ENCODE data around the gene NUTM1.
"Not testable (repeated sequence)": the region's sequence is repeated elsewhere in the genome, so short reads cannot be mapped to it uniquely, and the experiment has no call there.

NUTM1 gene

DNA sequence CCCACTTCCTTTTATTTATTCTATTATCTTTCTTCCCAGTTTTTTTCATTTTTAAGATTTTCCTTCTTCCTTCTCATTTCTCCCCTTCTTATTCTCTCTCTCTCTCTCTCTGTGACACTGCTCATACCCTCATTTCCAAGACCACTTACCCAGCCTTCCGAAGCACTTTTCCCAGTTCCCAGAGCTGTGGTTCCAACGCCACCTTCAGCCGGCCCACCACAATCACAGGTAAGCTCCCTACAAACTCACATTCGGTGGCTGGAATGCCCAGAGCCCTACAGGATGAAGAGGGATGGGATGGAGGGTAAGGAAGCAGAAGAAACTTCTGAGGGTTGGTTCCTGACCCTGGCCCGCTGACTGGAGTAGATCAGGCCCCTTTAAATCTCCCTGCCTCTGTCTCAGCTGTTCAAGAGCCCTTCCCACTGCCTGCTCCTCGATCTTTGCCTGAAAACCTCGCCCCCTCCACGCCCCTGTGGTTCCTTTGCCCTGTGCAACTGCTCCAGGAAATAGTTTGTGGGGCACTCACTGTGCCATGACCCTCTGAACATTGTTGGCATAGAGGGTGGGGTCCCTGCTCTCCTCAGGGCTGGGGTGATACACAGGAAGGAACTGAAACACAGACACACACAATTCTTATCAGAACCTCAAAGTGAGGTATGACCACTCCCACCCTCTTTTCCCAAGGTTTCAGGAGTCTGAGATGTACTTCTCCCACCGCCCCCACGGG lies 19.1 kb downstream of the NUTM1 start:
- no peak for DNase-seq (ENCODE audit: low read depth)

DNA sequence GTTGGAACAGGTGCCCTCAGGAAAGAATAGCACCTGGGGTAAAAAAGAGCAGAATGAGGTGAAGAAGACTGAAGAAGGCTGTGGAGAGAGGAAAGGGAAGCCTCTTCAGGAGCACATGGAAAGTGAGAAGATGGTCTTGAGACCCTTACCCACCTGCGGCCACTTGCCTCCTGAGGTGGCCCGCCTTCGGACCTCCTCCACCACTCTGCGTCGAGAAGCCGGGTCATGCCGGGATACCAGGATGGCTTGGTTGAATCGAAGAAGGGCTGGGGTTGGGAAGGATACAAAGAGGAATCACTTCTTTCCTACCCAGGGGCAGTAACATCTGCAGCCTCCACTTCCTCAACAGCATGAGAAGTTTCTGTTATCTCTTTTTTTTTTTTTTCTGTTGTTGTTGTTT lies 20.9 kb downstream of the NUTM1 start:
- DNase-seq (ENCODE audit: low read depth): no peak

DNA sequence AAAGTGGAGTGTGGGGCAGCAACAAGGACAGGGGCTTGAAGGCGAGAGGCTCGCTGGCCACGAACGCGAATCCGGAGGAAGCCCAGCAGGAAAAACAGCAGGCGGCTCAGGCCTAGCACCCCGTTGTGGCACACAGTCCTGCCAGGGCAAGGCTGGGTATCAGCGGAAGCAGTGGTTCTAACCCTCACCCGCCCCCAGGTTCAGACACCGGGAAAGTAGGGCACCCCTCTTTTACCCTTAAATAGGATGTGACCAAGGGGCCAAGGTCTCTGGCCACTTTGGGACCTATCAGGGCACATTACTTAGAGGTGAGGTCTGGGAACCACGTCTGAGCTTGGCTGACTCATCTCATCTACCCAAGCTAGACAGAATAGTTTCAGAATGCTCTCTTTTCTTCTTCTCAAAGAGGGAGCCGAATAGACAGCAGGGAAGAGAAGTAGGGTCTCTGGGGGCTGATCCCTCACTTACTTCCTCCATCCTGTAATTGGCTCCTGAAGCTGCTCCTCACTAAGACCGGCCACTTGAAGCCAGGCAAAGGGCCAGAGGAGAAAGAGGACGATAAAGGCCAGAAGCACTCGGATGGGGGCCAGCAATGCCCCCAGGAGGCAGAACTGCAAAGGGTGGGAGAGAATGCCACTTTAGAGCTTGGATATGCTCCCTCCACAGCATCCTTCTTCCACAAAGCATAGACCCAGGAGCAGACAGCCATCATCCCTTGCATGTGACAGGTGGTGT lies 22.1 kb downstream of the NUTM1 start:
- DNase-seq (ENCODE audit: low read depth): no peak

DNA sequence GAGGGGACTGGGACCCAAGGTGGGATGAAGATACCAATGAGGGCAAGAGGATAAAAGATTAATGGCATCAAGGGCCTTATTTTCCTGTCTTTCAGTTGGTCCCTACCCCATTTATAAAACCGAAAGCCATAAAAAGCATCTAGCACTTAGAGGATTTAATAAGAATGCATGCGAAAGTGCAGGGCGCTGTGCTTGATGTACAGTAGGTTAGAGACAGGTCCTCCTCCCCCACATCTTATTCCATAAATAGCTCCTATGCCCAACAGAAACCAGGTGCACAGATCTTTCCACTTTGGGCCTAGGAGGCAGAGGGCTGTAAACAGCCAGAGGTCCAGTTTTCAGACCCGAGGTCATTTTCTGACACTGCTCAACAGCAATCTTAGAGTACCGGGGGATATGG lies 22.7 kb downstream of the NUTM1 start:
- DNase-seq (ENCODE audit: low read depth): no peak

DNA sequence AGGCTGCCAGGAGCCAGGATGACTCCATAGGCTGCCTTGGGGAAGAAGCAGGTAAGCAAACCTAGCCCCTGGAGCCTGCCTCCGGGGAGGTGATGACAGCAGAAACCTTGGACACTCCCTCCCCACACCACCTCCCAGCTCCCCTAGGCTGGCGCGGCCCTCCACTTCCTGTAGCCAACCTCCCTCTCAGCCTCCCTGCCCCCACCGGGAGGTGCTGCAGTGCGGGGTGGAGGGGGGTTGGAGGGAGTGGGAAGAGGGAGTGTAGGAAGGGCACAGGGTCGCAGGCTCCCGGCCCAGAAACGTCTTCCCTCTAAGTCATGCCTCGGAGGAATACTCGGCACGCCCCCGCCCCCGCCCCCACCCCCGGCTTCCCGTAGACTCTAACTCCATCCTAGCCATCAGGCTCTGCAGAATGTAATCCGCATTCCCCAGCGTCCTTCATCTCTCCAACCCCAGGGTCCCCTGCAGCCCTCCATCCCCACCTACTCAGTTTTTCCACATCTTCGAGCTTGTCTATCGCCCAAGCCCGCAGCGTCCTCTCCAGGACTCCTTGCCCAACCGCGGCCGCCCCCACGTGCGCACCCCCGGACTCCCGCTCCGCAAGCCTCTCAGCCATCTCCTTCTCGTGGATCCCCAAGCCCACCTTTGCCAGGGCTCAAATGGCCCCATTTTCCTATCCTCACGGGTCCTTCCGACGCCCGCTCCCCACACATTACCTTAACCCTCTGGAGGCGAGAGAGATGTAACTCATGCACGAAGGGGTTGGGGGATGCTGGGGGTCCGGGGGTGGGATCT lies 23.4 kb downstream of the NUTM1 start:
- peak; percentile 43 for DNase-seq (ENCODE audit: low read depth)

DNA sequence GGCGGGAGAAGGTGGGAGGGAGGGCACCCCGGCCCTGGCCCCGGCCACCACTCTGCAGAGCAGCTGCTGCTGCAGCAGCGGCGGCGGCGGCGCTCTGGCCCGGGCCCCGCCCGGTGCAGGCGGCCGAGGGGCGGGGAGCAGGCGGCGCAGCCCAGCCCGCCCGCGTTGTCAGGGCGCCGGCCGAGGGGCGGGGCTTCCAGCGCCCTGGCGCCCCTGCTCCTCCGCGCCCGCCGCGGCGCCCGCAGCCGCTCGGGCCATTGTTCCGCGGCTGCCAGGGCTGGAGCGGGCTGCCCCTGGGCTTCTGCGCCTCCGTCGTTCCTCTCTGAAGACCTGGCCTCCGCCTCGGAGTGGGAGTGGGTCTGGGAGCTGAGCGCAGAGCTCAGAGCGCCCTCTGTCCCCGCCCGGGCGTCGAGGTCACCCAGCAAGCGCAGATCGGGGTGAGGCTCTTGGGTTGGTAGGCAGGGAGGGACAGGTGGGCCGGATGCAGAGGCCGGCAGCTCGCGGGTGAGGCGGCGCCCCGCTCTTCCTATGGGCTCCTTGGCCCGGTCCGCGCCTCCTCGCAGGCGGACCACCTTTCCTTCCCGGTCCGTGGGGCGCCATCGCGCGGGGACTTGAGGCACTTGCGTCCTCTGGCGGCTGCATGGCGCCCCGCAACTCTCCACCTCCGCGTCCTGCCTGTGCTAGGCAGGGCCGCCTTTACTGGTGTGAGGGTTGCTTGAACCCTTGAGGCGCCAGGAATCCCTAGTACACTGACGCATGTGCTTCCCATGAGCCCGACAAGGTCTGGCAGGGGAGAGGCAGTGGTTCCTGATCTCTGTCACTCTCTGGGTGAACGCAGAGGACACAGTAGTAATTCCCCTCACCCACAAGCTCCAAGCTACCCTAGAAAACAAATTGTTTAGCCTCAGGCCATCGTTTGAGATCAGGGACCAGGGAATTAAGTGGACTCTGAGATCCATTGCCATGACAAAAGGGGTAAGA lies 24.3 kb downstream of the NUTM1 start, which contains the start of gene LPCAT4:
LPCAT4 (minus strand) TSS at position 96 of the 981 bp plus-strand sequence. CDS start 96 bp downstream, outside the sequence.
- peak; percentile 73 for DNase-seq (ENCODE audit: low read depth)

DNA sequence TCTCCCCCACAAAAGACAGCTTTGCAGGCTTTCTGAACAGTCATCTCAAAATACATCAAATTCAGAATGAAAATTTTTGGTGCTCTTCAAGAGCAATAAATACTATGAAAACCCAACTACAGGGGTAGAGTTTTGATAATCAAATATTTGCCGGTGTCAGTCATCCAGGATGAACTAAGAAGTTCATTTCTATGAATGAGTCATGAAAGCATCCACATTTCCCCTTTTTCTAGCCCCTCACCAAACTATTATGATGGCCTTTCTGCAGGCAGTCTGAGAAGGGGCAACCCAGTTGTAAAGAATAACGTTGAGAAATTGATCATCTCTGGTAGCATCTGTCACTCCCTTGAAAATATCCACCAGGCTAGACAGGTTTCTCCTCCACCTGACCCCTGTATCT lies 27.0 kb downstream of the NUTM1 start:
- no peak for DNase-seq (ENCODE audit: low read depth)

DNA sequence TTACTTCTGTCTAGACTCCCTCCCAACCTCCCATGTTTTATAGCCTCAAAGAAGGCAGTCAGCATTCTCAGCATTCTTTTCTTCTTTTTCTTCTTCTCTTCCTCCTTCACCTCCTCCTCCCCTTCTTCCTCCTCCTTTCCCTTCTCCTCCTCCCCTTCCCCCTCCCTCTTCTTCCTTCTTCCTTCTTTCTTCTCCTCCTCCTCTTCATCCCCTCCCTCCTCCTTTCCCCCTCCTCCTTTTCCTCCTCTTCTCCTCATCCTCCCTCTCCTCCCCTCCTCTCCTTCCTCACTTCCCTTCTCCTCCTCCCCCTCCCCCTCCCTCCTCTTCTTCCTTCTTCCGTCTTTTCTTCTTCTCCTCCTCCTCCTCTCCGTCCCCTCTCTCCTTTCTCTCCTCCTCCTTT lies 27.5 kb downstream of the NUTM1 start:
- no peak for DNase-seq (ENCODE audit: low read depth)

DNA sequence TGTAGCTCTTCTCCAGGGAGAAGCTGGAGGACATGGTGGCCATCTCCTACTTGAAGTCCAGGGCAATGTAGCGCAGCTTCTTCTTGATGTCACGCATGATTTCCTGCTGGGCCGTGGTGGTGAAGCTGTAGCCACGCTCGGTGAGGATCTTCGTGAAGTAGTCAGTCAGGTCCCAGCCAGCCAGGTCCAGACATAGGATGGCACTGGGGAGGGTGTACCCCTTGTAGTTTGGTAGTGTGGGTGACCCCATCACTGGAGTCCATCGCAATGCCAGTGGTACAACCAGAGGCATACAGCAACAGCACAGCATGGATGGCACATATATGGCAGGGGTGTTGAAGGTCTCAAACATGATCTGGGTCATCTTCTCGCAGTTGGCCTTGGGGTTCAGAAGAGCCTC lies 30.8 kb downstream of the NUTM1 start:
- no peak for DNase-seq (ENCODE audit: low read depth)

DNA sequence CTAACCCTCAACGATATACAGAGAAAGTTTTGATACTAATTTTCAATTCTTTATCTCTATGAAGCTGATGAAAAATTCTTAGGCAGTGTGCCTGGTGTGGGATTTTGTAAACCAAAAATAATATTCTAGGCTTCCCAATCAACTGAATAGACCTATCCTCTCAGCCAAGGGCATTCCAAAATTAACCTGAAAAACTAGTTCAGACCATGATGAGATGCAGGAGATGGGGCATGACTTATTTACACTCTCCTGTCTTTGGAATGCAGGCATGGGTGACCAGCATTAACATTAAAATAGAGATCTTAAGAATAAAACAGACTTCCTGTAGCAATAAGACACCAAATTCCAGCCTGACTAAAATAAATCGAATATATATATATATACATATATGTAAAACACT lies 31.7 kb downstream of the NUTM1 start:
- DNase-seq (ENCODE audit: low read depth): no peak

DNA sequence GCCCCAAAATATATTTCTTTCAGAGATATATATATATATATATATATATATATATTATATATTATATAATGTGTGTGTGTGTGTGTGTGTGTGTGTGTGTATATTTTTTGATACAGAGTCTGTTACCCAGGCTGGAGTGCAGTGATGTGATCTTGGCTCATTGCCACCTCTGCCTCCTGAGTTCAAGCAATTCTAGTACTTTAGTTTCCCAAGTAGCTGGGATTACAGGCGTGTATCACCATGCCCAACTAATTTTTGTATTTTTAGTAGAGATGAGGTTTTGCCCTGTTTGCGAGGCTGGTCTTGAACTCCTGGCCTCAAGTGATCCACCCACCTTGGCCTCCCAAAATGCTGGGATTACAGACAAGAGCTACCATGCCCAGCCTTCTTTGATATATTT lies 32.4 kb downstream of the NUTM1 start:
- not testable (repeated sequence) for DNase-seq (ENCODE audit: low read depth)

DNA sequence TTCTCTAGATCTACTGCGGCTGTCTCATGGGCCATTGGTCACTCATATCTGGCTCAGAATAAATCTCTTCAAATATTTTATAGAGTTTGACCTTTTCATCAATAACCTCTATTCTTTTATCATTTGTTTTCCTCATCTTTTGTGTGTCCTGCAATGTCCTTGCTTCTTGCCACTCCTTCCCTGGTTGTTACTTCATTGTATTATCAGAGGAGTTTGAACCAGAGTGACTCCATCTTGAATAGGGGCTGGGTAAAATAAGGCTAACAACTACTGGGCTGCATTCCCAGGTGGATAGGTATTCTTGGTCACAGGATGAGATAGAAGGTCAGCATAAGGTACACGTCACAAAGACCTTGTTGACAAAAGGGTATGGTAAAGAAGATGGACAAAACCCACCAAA lies 33.7 kb downstream of the NUTM1 start:
- DNase-seq (ENCODE audit: low read depth): no peak

DNA sequence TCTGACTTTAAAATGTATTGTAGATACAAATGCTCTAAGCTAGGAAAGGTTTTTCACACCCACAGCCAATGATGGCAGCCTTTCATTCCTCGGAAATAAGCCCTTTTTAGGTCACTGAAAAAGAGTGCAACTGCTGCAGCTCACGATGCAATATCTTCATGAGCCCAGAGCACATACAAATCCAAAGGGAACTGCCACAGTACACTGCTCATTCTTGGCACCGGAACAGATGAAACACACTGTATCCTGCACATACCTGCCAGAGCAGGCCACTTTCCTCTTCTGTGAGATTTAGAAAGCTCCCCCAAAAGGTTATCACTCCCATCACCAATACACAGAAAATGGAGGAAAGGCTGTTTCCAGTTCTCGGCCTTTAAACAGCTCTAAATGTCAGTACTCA lies 37.4 kb downstream of the NUTM1 start:
- DNase-seq (ENCODE audit: low read depth): not testable (repeated sequence)

DNA sequence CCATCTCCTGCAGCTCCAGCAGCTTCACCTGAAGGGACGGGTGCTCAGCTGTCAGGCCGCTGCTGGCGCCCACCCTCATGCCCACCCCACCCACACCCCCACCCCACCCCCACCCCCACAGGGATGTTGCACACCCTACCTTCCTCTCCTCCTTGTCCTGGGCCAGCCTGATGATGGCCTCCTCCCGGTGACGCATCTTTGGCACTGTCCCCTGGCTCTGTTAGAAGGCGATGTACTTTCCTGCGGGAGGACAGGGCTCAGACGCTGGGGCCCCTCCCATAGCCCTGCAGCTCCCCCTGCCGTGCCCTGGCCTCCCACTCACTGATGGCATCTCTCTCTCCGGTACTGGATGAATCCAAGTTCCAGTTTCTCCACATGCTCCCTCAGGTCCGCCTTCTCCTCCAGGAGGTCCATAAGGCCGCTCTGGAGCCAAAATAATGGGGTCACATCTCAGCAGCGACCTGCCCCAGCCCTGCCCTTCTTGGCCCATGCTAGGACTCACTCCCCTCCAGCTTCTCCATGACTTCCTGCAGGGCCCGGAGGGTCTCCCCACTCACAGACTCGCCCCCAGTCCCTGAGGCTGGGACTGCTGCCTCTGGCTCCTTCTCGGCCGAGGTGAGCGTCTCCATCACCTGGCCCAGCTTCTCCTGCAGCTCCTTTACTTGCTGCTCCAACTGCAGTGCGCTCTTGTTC lies 38.9 kb downstream of the NUTM1 start:
- not testable (repeated sequence) for DNase-seq (ENCODE audit: low read depth)

DNA sequence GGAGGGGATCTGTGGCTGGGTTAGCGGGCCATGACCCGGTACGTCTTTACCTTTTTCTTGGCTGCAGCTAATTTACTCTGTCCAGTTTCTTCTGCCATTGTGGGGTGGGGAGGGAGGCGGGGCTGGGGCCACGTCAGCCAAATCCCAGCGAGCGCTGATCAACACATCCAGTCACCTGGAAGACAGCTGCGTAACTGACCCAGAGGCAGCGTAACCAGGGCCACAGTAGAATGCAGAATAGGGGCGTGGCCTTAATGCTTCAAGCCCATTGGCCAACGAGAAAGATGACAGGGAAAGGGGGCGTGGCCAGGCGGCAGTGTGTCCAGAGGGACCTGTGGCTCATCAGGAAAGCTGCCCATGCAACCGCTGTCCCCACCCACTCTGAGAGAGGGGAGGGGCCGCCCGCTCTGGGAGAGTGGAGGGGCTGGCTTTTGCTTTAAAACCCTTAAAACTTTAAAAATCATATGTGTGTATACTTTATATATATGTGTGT lies 46.5 kb downstream of the NUTM1 start:
- DNase-seq (ENCODE audit: low read depth): not testable (repeated sequence)

DNA sequence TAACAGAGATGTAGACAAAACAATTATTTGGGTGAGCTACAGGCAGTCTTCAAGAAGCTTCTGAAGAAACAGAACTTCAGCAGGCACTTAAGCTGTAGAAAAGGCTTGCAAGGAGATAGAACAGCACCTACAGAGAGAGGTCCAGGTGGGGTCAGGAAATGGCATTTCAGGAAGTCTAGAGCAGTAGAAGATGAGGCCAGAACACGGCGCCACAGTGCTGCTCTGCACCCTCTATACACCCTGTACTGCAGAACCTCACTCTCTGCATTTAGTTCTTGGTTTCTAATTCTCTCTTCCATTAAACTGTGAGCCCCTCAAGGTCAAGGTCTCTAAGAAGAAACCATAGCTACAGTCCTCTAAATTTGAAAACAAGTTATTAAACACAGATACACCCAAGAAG lies 49.9 kb downstream of the NUTM1 start:
- not testable (repeated sequence) for DNase-seq (ENCODE audit: low read depth)

DNA sequence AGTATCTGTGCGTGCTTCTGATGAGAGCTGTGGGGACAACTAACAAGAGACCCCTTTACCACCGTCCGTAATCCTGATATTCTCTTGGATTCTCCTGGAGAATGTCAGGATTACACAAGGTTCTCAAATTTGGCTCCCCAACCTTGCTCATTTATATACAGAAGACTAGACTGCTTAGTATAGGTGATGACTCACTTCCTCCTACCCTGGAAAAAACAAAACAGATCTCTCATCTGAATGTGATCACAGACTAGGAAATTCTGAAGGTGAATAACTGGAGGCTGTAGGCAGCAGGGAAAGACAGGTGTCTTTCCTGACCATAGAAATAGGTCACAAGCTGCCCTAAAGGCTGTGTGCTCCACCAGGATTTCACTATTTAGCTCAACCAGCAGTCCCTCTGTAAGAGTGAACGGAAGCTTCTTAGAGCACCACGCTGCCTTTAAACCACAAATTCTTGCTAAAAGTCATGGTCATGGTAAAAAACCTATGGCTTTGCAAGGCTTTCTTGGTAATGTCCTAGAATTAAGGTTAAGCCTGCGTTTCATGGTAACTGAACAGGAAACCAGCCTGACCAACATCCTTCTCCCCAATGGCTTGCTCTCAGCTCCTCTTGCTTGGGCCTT lies 54.6 kb downstream of the NUTM1 start:
- not testable (repeated sequence) for DNase-seq (ENCODE audit: low read depth)

DNA sequence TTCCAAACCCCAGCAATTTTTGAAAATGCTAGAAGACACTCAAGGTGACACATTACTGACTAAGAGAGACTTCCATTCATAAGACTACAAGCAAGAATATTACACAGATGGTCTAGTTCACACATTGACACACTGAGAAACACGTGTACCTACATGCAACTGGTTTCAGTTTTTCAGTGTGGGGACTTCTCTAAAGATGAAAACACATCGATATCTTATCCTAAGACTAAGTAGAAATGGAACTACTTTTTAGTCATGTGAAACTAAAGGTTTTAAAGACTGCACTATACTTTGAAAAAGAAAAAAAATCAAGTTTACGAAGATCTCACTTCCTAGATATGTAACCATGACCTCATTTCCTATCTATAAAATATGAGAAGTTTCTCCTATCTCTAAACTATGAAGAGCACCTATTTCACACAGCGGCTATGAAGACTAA lies 60.1 kb downstream of the NUTM1 start:
- not testable (repeated sequence) for DNase-seq (ENCODE audit: low read depth)

DNA sequence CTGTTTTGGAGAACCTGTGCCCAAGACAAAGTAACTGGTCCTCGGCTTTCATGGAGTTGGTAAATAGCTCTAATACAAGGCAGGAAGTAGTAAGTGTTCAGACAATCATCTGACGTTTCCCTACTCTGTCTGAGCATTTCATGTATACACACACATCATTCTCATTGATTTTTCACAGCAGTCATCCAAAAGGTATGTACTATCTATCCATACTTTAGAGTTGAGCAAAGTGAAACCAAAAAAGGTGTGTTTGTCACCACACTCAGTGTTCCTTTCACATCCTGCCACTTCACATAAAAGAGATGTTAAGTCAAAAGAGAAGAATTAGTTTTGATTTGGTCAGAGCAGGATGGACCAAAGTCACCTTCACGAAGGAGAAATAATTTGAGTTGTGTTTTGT lies 60.8 kb downstream of the NUTM1 start:
- DNase-seq (ENCODE audit: low read depth): not testable (repeated sequence)

Data from amniotic epithelial cell (primary cell).